Kidney (tissue), 14 donors: ENCODE measurements around the gene PVALEF. TPM values are rescaled to one million over a fixed set of nuclear protein-coding genes. Genes with fewer than 3 reads are reported as not detected.

Experiments used
- DNase-seq, 5 donors: peaks; one replicate each; pipeline ENCODE4 v3.0.0-alpha.2; 2013 to 2020
- FAIRE-seq: peaks from 2 replicates; lab custom pipeline; 2012; peaks lifted over from hg19 to GRCh38; lab: Jason Lieb, UNC
- H3K27ac ChIP-seq, 2 donors: one replicate each; pipeline ENCODE4 v1.7.0; 2013; ENCODE audit warnings: low read depth in 2 of 2, low read length in 2 of 2, inconsistent platforms in 1 of 2
- H3K27me3 ChIP-seq: one replicate; pipeline ENCODE4 v1.7.1; 2013; ENCODE audit warnings: low read length, inconsistent platforms; ENCODE audit not compliant: control insufficient read depth, insufficient read depth
- H3K36me3 ChIP-seq, 3 donors: one replicate each; pipeline versions ENCODE4 v1.7.0 to v1.7.1; 2013; ENCODE audit warnings: low read length in 3 of 3, control low read depth in 1 of 3, inconsistent platforms in 1 of 3; ENCODE audit not compliant: insufficient read depth in 3 of 3, control insufficient read depth in 2 of 3
- H3K4me1 ChIP-seq, 3 donors: one replicate each; pipeline versions ENCODE4 v1.7.0 to v1.7.1; 2013; ENCODE audit warnings: low read length in 3 of 3, inconsistent platforms in 1 of 3, low read depth in 1 of 3; ENCODE audit not compliant: control insufficient read depth in 2 of 3, insufficient read depth in 2 of 3
- H3K4me3 ChIP-seq, 3 donors: one replicate each; pipeline versions ENCODE4 v1.7.0 to v1.8.1; 2013; ENCODE audit warnings: low read length in 3 of 3, control low read depth in 1 of 3, inconsistent platforms in 1 of 3
- H3K9ac ChIP-seq, 3 donors: one replicate each; pipeline versions ENCODE4 v1.7.0 to v1.7.1; 2013; ENCODE audit warnings: low read length in 3 of 3, control low read depth in 1 of 3, inconsistent platforms in 1 of 3
- H3K9me3 ChIP-seq, 3 donors: one replicate each; pipeline versions ENCODE4 v1.7.0 to v1.7.1; 2013; ENCODE audit warnings: low read length in 3 of 3, control low read depth in 1 of 3, inconsistent platforms in 1 of 3; ENCODE audit not compliant: control insufficient read depth in 2 of 3, insufficient read depth in 1 of 3
- intact Hi-C: fragments of 100-400 bp; cut with DNase I; formaldehyde crosslinking; loops from one replicate; pipeline ENCODE4 v1.11.1; 2022
- polyA plus RNA-seq: library from polyadenylated mRNA; stranded (reverse); fragments of 350-450 nt; fragmentation: Illumina TruSeq; extraction: RNeasy Lipid Tissue Mini Kit (QIAGEN cat#74804); gene quantifications from one replicate; pipeline ENCODE4 v1.2.3, GENCODE V29; 2014; ENCODE audit warnings: low read depth, low replicate concordance; ENCODE audit not compliant: insufficient read depth
- total RNA-seq: library from RNA; stranded (reverse); fragmentation: NEBNext Ultra II Directional; extraction: Animal tissue kit (Norgen Biotek cat#: 25700); gene quantifications from one replicate; pipeline ENCODE4 v1.2.1, GENCODE V29; 2021
- TF ChIP-seq, protein P1 (sequence below): IDR thresholded peaks from 3 replicates; pipeline ENCODE4 v1.5.1; 2012; ENCODE audit warnings: mild to moderate bottlenecking, moderate library complexity, borderline replicate concordance; ENCODE audit not compliant: insufficient read depth; ENCODE audit errors: extremely low read depth
- donor health status: control.
- donor health status: control.
- donor health status: control.
- donor health status: control.
- donor health status: control.
- donor health status: DM: yes; HTN: yes; CAD: no.
- donor health status: Normal renal cell carcinoma (clear cell type).

The PVALEF gene
- total and polyA plus RNA-seq, 2 donors from 2014 or later = not detected

- Histone ChIP-seq H3K9me3 (no peaks in the 10 kb centered on the region), H3K9ac (no peak overlapping the region), H3K4me3 (no peak overlapping the region), H3K27me3 (no peaks in the 10 kb centered on the region), H3K27ac (no peak overlapping the region), H3K4me1 (peaks cover 0 to 3% (median 0%) of the 10 kb centered on the region in 3 donors), H3K36me3 (peaks cover 0 to 3% (median 0%) of the 10 kb centered on the region in 3 donors)
- TF ChIP-seq, protein P1, sequence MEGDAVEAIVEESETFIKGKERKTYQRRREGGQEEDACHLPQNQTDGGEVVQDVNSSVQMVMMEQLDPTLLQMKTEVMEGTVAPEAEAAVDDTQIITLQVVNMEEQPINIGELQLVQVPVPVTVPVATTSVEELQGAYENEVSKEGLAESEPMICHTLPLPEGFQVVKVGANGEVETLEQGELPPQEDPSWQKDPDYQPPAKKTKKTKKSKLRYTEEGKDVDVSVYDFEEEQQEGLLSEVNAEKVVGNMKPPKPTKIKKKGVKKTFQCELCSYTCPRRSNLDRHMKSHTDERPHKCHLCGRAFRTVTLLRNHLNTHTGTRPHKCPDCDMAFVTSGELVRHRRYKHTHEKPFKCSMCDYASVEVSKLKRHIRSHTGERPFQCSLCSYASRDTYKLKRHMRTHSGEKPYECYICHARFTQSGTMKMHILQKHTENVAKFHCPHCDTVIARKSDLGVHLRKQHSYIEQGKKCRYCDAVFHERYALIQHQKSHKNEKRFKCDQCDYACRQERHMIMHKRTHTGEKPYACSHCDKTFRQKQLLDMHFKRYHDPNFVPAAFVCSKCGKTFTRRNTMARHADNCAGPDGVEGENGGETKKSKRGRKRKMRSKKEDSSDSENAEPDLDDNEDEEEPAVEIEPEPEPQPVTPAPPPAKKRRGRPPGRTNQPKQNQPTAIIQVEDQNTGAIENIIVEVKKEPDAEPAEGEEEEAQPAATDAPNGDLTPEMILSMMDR = no peak
- intact Hi-C loops = no loop called here
- FAIRE-seq (no peak), DNase-seq (no peak)
Measured at GRCh38 chr17:81138500-81138899, 26.8 kb upstream of the PVALEF start.

DNA sequence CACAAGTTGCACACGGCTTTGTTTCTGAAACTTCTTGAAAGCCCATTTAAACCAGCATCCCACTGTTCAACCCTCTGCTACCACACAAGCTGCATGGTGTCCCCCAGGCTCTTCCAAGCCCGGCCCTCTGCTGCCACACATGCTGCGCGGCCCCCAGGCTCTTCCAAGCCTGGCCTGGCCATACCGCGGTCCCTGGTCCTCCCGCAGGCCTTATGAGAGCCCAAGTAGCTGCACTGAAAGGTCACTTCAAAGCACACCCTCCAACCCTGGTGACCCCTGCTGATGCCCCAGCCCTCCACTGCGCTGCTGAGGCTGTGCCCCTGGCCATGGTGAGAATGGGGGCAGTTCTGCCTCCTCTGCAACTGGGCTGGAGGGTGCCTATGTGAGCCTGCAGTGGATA is 25.9 kb upstream of the PVALEF start:
- intact Hi-C loops = no loop called here
- H3K27ac ChIP-seq = no peak overlapping the region
- no peak for FAIRE-seq

DNA sequence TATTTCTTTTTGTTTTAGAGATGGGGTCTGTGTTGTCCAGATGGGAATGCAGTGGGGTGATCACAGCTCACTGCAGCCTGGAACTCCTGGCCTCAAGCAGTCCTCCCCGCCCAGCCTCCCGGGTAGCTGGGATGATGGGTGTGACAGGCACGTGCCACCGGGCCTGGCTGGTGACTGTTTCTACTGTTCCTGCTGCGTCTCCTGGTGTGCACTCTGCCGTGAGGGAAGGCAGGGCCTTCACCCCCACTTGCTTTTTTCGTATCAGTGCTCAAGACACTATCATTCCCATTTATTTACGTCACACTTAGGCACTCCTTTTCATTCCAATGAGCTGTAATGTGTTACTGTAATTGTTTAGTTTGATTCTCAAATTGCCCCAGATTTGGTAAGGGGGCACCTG is 25.3 kb upstream of the PVALEF start:
- TF ChIP-seq, protein P1 = no peak
- FAIRE-seq (no peak), DNase-seq (no peak)
- H3K9ac ChIP-seq = no peak overlapping the region
- H3K4me1 ChIP-seq = peaks cover 0 to 3% (median 0%) of the 10 kb centered on the region in 3 donors
- H3K27me3 ChIP-seq = no peaks in the 10 kb centered on the region
- H3K27ac ChIP-seq = no peak overlapping the region
- no peaks in the 10 kb centered on the region for H3K9me3 ChIP-seq
- H3K36me3 ChIP-seq = peaks cover 0 to 3% (median 0%) of the 10 kb centered on the region in 3 donors
- H3K4me3 ChIP-seq = no peak overlapping the region
- intact Hi-C loops = no loop called here

More for the DNA sequence above, 25.9 kb upstream of the PVALEF start:
- no peak for DNase-seq
- H3K36me3 ChIP-seq = peaks cover 0 to 3% (median 0%) of the 10 kb centered on the region in 3 donors
- no peak overlapping the region for H3K9ac ChIP-seq
- H3K9me3 ChIP-seq = no peaks in the 10 kb centered on the region
- H3K4me1 ChIP-seq = peaks cover 0 to 3% (median 0%) of the 10 kb centered on the region in 3 donors
- TF ChIP-seq, protein P1 = no peak
- H3K4me3 ChIP-seq = no peak overlapping the region
- H3K27me3 ChIP-seq = no peaks in the 10 kb centered on the region

DNA sequence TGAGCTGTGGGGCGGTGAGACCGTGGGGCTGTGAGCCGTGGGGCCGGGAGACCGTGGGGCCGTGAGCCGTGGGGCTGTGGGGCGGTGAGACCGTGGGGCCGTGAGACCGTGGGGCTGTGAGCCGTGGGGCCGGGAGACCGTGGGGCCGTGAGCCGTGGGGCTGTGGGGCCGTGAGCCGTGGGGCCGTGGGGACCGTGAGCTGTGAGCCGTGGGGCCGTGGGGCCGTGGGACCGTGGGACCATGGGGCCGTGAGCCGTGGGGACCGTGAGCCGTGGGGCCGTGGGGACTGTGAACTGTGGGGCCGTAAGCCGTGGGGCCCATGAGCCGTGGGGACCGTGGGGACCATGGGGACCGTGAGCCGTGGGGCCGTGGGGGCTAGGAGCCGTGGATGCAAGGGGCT is 24.6 kb upstream of the PVALEF start:
- DNase-seq = no peak
- Histone ChIP-seq H3K4me3 (no peak overlapping the region), H3K27me3 (no peaks in the 10 kb centered on the region), H3K4me1 (peaks cover 0 to 3% (median 0%) of the 10 kb centered on the region in 3 donors), H3K9ac (no peak overlapping the region), H3K9me3 (no peaks in the 10 kb centered on the region), H3K36me3 (peaks cover 0 to 3% (median 0%) of the 10 kb centered on the region in 3 donors), H3K27ac (no peak overlapping the region)
- no peak for FAIRE-seq
- intact Hi-C loops = no loop called here
- TF ChIP-seq, protein P1 = no peak
